GM18517 (cell line): ENCODE results near the gene TCEANC.
"Not testable (repeated sequence)": the region's sequence is repeated elsewhere in the genome, so short reads cannot be mapped to it uniquely, and the experiment has no call there.

Experiments
- ATAC-seq: cut with Tn5 transposase; IDR thresholded peaks from one replicate; pipeline ENCODE4 v1.9.1; 2021; ENCODE audit warnings: mild to moderate bottlenecking, moderate library complexity; ENCODE audit not compliant: unreplicated experiment

The TCEANC gene

DNA sequence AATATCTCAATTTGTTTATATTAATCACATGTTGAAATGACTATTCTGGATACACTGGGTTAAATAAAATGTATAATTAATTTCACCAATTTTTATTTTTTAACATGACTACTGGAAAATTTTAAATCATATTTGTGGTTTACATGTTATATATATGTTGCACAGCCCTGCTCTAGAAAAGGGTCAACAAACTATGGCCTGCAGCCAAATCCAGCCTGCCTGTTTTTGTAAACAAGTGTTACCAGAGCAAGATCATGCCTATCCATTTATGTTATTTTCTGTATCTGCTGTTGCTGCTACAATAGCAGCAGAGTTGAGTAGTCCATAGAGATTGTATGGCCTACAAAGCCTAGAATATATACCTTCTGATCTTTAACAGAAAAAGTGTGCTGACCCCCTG lies 1.2 kb downstream of the TCEANC start:
- no peak for ATAC-seq

GRCh38 chrX:13655674-13656073 lies 2.7 kb downstream of the TCEANC start:
- no peak for ATAC-seq

DNA sequence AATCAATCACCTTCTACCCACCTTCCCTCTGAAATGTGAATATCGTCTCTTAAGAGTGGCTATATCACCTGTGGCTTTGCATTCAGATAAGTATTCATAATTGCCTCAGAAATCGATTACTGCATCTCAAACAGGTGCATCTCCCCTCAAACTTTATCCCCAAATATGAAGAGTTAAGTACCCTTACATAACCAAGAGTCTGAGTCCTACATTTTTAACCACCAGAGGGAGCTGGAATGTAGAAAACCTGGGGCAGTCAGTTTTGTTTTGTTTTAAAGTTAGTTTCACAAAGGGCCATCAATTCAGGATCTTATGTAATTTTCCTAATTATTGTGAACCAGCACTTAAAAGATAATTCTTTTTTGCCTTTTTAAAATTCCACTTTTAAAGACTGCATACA lies 5.7 kb downstream of the TCEANC start:
- no peak for ATAC-seq

DNA sequence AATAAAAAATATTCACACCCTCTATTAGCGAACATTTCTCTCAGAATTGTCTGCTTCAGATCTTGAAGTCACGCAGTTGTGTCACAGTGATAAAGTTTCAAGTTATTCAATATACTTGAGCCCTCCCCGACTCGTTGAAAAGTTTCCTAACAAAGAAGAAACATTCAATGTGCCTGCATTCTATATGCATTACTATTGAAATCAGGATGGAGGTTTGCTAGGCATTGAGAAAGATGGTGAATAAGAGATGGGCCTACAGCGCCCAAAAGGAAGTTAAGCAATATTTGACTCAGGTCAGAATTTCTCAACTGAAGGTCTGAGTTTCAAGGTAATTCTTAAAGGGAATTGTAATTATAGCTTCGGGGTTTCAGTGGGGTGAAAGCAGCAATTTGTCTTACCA lies 6.1 kb downstream of the TCEANC start:
- ATAC-seq: no peak

- no peak for ATAC-seq
These were observed 8.9 kb downstream of the TCEANC start for GRCh38 chrX:13661735-13662288.

DNA sequence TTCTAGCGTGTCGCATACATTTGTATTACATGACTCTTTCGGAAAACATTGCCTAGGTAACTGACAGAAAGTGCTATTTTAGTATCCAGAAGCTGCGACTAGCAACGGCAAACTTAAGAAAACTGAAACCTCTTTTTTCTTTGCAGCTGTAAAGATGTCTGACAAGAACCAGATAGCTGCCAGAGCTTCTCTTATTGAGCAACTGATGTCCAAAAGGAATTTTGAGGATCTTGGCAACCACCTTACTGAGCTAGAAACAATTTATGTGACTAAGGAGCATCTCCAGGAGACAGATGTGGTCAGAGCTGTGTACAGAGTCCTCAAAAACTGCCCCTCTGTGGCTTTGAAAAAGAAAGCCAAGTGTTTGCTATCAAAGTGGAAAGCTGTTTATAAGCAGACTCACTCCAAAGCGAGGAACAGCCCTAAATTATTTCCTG lies 9.4 kb downstream of the TCEANC start:
- ATAC-seq: no peak

DNA sequence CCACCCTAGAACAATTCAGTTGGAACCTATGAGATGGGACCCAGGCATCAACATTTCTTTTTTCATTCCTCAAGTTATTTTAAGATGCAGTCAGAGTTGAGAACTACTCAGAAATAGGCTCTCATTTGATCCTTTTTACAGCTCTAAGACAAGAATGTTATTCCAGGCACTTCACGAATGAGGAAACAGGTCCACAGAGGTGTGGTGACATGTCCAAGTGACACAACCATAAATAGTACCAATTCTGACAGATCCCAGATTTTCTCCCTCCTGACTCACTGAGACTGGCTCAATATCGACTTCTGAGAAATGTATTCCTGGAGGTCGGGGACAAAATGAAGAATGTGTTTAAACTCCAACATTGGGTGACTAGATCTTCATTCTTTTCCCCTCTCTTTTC lies 11.1 kb downstream of the TCEANC start:
- ATAC-seq: no peak

DNA sequence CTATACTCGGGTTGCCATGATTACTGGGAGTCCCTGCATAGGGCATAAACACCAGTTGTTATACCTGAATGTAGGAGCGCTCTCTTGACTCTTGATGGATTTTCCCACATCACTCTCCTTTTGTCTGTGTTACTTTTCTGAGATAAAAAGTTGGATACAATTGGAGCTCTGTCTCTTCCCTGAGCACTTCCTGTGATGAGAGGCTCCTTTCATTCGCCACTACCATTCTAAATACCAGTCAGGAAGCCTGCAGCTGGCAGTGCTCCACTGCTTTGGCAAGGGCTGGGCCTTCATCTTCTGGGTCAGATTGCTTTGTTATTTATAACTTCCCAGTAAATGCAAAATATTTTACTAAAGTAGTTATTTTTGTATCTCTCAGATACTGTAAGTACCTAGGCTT lies 13.9 kb downstream of the TCEANC start:
- no peak for ATAC-seq

DNA sequence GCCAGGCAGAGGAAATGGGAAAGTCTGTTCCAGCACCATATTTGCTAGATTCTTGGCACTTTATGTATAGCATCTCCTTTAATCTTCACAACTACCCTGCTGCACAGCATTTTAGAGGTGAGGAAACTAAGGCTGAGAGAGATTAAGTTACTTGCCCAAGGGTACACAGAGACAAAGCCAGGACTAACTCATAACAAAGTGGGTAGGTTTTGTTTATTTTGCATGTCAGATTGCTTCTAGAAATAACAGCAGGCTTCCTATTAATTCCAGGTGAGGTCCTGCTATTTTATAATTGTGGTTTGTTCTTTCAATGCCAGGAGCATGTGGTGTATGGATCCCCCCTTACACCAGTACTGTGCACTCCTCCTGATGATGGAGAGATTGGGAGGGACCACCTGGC lies 15.0 kb downstream of the TCEANC start:
- no peak for ATAC-seq

- ATAC-seq: peak; percentile 86
These were observed 16.4 kb downstream of the TCEANC start for GRCh38 chrX:13669246-13669737.

DNA sequence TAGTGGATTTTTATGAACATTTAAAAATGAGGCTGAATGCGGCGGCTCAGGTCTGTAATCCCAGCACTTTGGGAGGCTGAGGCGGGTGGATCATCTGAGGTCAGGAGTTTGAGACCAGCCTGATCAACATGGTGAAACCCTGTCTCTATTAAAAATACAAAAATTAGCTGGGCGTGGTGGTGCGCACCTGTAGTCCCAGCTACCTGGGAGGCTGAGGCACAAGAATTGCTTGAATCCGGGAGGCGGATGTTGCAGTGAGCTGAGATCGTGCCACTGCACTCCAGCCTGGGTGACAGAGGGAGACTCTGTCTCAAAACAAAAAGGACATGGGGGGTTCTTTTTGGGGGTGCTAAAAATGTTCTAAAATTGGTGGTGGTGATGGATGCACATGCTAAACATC lies 16.8 kb downstream of the TCEANC start:
- ATAC-seq: not testable (repeated sequence)

- ATAC-seq: no peak
These were observed 17.3 kb downstream of the TCEANC start for GRCh38 chrX:13670197-13670596.

DNA sequence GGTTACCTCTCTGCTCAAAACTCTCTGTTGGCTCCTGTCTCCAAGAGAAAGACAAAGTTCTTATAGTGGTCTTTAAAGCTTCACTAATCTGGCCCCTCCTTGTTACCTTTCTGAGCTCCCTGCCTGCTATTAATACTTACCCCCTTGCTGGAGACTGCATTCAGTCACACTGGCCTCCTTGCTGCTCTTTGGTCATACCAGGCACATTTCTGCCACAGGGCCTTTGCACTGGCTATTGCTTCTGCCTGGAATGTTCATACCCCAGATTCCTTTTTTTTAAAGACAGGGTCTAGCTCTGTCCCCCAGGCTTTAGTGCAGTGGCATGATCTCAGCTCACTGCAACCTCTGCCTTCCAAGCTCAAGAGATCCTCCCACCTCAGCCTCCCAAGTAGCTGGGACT lies 20.1 kb downstream of the TCEANC start:
- ATAC-seq: no peak

DNA sequence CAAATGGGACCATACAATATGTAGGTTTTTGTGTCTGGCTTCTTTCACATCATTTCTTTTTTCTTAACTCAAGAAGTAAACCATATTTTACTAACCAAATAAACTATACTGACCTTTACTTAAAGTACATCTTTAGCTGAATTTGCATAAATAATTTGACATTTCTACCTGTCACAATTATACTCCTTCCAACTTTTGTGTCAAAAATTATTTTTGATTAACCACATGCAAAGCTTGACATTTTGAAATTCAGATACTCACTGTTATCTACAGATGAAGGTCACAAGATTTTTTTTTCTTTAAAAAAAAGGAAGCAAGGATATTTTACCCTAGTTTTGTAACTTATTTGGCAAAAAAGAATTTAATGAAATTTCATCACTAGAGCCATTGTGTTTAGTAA lies 23.9 kb downstream of the TCEANC start:
- no peak for ATAC-seq

GRCh38 chrX:13679700-13680099 lies 26.8 kb downstream of the TCEANC start:
- not testable (repeated sequence) for ATAC-seq

DNA sequence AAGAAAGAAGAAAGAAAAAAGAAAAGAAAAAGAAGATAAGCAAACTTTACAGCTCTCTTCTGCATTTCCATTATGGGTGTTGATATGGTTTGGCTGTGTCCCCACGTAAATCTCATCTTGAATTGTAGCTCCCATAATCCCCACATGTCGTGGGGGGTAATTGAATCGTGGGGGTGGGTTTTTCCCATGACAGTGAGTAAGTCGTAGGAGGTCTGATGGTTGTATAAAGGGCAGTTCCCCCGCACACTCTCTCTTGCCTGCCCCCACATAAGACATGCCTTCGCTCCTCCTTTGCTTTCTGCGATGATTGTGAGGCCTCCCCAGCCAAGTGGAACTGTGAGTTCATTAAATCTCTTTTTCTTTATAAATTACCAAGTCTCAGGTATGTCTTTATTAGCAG lies 28.7 kb downstream of the TCEANC start:
- ATAC-seq: no peak

DNA sequence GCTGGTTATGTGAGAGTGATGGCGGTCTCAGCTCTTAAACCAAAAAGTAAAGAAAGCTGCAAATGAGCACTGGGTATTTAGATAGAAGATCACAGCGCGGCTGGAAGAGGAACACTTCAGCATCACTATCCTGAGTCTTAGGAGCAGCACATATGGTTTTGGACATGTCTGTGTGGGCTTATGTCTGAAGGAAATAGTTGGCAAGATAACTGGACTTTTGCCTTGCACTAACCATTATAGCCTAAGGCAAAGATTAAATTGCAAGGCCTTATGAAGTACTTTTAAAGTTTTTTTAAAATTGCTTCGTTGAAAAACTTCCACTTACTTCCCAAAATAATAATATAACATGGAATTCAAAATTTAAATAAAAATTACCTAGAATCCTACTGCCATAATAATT lies 31.4 kb downstream of the TCEANC start:
- no peak for ATAC-seq

- ATAC-seq: no peak
These were observed 32.3 kb downstream of the TCEANC start for GRCh38 chrX:13685126-13685763.

- ATAC-seq: no peak
These were observed 34.3 kb downstream of the TCEANC start for GRCh38 chrX:13687203-13687602.

DNA sequence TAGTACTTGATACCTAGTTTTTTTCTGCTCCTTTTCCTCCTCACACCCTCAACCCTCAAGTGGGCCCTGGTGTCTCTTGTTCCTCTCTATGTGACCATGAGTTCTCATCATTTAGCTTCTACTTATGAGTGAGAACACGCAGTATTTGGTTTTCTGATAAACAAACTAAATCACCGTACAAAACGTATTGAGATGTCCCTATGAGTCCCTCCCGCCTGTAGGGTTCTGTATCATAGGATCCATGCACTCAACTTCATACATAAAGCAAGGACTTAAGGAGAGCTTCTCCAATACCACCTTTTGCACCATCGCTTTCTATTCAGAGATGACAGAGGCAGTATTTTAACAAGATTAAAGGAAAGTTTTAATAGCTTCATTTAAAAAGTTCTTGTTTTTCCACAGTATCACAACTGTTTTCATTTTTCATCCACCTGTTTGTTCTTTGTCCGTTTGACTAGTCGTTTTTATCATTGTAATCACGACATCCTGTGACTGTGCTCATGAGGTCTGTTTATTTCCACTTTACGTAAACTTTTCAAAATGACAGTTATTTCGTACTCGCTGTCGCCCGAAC lies 35.5 kb downstream of the TCEANC start:
- no peak for ATAC-seq

DNA sequence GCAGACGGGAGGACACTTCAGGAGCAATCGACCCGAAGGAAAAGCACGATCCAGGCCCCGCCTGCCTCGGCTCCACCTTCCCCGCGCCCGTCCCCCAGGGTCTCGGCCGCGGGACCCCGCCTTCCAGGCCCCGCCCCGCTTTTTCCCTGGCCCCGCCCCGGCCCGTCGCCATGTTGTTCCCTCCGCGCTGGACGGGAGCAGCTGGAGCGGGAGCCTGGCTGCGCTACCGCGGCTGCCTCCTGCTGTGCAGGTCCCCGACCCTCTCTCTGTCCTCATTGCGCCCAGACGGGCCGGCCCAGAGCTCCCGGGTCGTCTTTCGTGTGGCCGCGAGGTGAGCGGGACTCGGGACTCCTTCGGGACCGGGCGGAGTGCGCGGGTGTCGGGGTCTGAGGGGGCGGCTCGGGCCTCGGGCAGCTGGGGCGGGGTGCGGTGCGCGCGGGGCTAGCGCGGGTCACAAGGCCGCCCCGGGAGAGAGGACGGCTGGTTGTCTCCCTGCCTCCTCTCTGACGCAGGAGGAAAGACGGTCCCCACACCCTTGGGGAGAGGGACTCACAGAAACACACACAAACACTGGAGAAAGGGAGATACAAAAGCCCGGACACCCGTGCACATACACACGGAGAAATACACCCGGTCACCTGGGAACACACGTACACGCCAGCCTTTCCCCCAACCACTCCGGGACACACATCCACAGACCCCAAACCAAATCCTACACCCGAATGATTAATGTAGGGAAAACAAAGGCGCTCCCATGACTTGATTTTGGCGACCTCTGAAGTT lies 36.2 kb downstream of the TCEANC start, which contains the start of gene RAB9A:
RAB9A (plus strand) TSS at position 171 of the 783 bp plus-strand sequence. CDS start 19,619 bp downstream, outside the sequence.
- ATAC-seq: peak; percentile 38
